GM20000 (cell line): Measurements from ENCODE around the gene ABCA9.

ENCODE experiments used
- DNase-seq: peaks from one replicate; pipeline ENCODE4 v3.0.0; 2012; ENCODE audit warnings: low spot score
- TF ChIP-seq, protein P1 (sequence below): IDR thresholded peaks from 2 replicates; pipeline ENCODE4 v1.5.1; 2012; ENCODE audit warnings: mild to moderate bottlenecking, control low read depth; ENCODE audit errors: extremely low read depth, missing control alignments

Gene ABCA9

DNA sequence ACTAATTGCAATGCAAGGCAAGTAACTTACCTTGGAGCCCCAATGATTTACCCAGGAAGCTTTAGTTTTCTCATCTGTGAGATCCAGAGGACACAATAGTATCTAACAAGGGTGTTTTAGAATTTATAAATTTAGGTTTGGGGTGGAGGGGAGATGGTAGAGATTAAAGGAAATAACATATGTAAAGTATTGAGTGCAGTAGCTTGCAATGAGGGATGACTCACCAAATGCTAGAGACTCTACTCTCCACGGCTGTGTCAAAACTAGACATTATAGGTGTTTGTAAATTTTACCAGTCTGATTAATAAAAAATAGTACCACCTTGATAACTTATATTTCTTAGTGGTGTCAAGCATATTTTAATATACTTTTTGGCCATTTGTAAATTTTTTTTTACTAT, 3.7 kb upstream of the ABCA9 start:
- no peak for DNase-seq
- TF ChIP-seq, protein P1, sequence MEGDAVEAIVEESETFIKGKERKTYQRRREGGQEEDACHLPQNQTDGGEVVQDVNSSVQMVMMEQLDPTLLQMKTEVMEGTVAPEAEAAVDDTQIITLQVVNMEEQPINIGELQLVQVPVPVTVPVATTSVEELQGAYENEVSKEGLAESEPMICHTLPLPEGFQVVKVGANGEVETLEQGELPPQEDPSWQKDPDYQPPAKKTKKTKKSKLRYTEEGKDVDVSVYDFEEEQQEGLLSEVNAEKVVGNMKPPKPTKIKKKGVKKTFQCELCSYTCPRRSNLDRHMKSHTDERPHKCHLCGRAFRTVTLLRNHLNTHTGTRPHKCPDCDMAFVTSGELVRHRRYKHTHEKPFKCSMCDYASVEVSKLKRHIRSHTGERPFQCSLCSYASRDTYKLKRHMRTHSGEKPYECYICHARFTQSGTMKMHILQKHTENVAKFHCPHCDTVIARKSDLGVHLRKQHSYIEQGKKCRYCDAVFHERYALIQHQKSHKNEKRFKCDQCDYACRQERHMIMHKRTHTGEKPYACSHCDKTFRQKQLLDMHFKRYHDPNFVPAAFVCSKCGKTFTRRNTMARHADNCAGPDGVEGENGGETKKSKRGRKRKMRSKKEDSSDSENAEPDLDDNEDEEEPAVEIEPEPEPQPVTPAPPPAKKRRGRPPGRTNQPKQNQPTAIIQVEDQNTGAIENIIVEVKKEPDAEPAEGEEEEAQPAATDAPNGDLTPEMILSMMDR, result no peak

DNA sequence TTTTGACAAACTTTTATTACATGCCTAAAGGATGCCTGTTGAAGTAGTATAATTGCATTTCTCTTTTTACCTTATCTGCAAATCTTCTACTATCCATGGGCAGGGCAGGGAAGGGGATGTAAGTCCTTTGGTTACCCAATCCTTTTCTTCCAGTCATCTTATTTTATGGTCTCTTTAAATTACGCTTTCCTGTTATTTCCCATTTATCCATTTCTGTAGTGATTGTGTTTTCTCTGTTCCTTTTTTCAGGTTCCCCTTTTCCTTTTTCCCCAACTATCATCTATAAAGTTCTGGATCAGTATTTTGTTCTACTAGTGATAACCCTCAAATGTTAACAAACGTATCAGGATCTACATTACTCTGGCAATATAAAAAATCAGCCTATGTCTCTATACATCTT, 3.3 kb upstream of the ABCA9 start:
- DNase-seq, result no peak
- TF ChIP-seq, protein P1, result no peak

DNA sequence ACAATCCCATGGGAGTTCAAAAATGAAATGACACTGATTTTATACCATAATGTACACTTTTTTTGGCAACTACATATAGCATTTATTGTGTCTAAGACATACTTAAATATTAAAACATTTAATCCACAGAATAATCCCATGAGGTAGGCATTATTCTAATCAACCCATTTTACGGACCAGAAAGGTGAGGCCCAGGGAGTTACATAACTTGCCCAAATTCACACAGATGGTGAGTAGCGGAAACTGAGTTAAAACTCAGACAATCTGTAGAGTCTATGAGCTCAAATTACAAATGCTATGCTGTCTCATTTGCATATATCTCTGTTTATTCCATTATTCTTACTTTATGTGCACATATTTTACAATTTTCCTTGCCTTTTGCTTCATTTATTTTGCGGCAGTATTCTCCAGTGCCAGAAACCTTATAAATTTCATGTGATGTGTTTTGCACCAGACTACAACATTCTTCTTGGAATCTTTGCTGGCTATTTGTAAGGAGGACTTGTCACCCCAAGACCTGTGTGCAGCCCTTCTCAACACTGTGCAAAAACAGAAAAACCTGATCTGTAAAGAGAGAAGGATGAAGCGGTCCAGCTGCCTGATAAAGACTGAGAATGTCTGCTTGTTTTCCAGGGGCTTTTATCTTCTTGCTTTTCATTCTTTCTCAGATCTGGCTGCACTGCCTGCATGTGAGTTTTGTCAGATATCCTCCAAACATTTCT, 2.3 kb upstream of the ABCA9 start:
- TF ChIP-seq, protein P1, result no peak

DNA sequence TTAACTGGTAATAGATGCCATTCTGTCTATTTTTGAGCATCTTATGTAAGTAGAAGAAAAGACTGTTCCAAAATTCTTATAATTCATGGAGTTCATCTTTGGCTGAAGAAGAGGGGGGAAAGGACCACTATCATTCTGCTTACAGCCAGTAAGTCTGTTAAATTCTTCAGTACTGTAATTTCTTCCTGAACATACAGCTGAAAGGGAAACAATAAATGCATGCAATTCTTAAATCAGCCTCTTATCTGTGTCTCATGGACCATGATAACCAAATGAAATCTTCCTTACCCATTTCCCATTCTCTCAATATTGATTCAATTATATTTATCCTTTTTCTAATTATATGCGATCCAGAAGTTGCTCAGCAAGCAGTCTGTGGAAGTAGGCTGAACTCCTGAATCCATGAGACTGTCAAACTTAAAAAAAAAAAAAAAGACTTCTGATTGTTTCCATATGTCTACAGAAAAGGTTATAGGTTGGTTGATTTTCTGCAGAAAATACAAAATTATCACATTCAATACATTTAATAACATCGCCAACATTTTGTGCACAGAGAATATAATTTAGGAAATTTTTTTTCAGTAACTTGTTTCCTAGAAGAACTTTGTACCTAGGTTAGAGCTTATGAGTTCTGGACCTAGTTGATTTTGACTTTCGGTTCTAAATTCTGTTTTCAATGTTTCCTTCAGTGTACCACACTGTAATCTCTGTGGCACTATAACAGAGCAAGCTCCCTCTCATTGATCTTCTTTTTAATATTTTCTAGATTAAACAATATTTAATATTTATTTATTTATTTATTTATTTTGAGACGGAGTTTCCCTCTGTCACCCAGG, 1.2 kb upstream of the ABCA9 start:
- no peak for DNase-seq
- TF ChIP-seq, protein P1, result no peak

More for the DNA sequence above, 2.3 kb upstream of the ABCA9 start:
- no peak for DNase-seq

DNA sequence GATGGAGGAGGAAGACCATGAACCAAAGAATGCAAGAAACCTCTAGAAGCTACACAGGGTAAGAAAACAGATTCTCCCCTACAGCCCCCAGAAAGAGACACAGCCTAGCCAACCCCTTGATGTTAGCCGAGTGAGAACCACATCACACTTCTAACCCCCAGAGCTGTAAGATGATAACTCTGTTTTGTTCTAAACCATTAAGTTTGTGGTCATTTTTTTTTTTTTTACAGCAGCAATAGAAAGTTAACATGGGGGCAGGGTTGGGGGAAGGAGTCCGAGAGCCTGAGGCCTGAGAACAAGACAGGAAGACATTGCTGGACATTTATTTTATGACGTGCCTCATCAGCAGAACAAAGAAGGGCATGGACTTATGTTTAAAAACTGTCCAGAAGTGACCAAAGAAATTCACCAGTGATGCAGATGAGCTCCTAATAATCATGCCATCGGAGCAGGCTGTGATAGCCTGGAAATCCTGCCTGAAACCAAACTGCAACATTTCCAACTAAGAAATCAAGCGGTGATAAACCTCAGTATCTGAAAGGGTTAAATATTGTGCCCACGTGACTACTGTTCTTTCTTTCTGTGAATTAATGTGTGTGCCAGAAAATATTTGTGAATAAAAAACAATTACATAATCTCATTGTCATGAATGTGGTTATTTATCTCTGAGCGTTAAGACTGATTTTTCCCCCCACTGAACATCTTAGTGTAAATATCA, 1.1 kb downstream of the ABCA9 start:
- DNase-seq, result no peak

DNA sequence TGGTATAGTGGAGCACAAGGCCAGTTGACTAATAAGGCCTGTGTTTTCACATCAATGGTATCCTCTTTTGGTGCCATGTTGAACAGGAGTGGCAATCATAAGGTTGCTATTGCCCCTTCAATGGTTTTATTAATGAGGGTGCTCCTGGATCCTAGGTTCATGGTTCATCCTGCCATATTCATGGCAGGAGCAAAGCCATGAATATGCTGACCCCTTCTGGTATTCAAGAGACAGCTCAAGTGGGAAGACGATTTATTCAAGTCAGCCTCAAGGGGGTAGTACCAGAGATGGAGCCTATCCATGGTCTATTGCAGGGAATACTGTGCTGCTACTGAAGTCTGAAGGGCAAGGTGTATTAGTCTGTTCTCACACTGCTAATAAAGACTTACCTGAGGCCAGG, 2.6 kb downstream of the ABCA9 start:
- no peak for DNase-seq
- TF ChIP-seq, protein P1, result no peak

More for the DNA sequence above, 1.1 kb downstream of the ABCA9 start:
- TF ChIP-seq, protein P1, result no peak
